Sigmoid colon (tissue), 7 donors: ENCODE results near the gene ITLN1. TPM values are rescaled to one million over a fixed set of nuclear protein-coding genes. Genes with fewer than 3 reads are reported as not detected.
"Not testable (repeated sequence)": the region's sequence is repeated elsewhere in the genome, so short reads cannot be mapped to it uniquely, and the experiment has no call there.

Source experiments
- DNase-seq: peaks from one replicate; pipeline ENCODE4 v3.0.0-alpha.2; 2019
- H3K27ac ChIP-seq, 4 donors: fragments of 200-600 bp; sonication (generic); one replicate each; pipeline ENCODE4 v1.5.1; 2016 to 2019; ENCODE audit warnings: mild to moderate bottlenecking in 1 of 4
- H3K27me3 ChIP-seq, 3 donors: fragments of 200-600 bp; sonication (generic); one replicate each; pipeline ENCODE4 v1.5.1; 2019; ENCODE audit warnings: mild to moderate bottlenecking in 1 of 3
- H3K36me3 ChIP-seq, 4 donors: fragments of 200-600 bp; sonication (generic); one replicate each; pipeline ENCODE4 v1.5.1; 2016 to 2019
- H3K4me1 ChIP-seq, 4 donors: fragments of 200-600 bp; sonication (generic); one replicate each; pipeline ENCODE4 v1.5.1; 2017 to 2019
- H3K4me3 ChIP-seq, 4 donors: fragments of 200-600 bp; sonication (generic); one replicate each; pipeline ENCODE4 v1.5.1; 2017 to 2019; ENCODE audit warnings: mild to moderate bottlenecking in 2 of 4, moderate library complexity in 1 of 4
- H3K9me3 ChIP-seq, 4 donors: fragments of 200-600 bp in 3 of 4; sonication (generic) in 3 of 4; one replicate each; pipeline versions ENCODE4 v1.5.1 to v1.6.1; 2013 to 2019
- EP300 ChIP-seq, 4 donors: sonication (generic); formaldehyde crosslinking; IDR thresholded peaks; one replicate each; pipeline ENCODE4 v1.6.1; 2017; ENCODE audit warnings: antibody characterized with exemption in 4 of 4
- POLR2A ChIP-seq, 2 donors: fragments of 450-650 bp; IDR thresholded peaks; one replicate each; pipeline ENCODE4 v1.6.1; 2016; ENCODE audit warnings: antibody characterized with exemption in 2 of 2, mild to moderate bottlenecking in 2 of 2, moderate library complexity in 2 of 2
- POLR2AphosphoS5 ChIP-seq, 4 donors: sonication (generic); formaldehyde crosslinking; IDR thresholded peaks; one replicate each; pipeline ENCODE4 v1.6.1; 2017; ENCODE audit warnings: antibody characterized with exemption in 4 of 4
- WGBS, 2 donors: extraction: QIAGEN DNeasy Blood & Tissue Kit; methylation state at CpG; one replicate each; pipeline ENCODE4 v1.1.7; 2013; 5-methylcytosine and 5-hydroxymethylcytosine counted together
- intact Hi-C: fragments of 100-400 bp; cut with DNase I; formaldehyde crosslinking; loops from one replicate; pipeline ENCODE4 v1.15.1; 2023
- polyA plus RNA-seq, 3 donors: library from polyadenylated mRNA; stranded (reverse); fragments of 200-250 nt; gene quantifications; one replicate each; pipeline ENCODE4 v1.2.3, GENCODE V29; 2013
- total RNA-seq, 4 donors: library from RNA; depleted of rRNA; stranded (reverse); fragments of >200 nt; gene quantifications; one replicate each; pipeline ENCODE4 v1.1.0, GENCODE V29; 2016
- TF ChIP-seq, protein P1 (sequence below), 4 experiments: fragments of 450-650 bp in 3 of 4; fragments of 200-600 bp in 1 of 4; IDR thresholded peaks; one replicate each; pipeline ENCODE4 v1.5.1; 2016 to 2019; ENCODE audit warnings: antibody characterized with exemption in 4 of 4, mild to moderate bottlenecking in 3 of 4, moderate library complexity in 2 of 4
- donor health status: healthy with polysubstance abuse.
- donor health status: Bipolar disorder and iron deficiency.
- donor health status: healthy.

Gene ITLN1
- total and polyA plus RNA-seq, 7 donors, result 0.66 to 478 (median 175) TPM; not detected in 2

- TF ChIP-seq, protein P1, sequence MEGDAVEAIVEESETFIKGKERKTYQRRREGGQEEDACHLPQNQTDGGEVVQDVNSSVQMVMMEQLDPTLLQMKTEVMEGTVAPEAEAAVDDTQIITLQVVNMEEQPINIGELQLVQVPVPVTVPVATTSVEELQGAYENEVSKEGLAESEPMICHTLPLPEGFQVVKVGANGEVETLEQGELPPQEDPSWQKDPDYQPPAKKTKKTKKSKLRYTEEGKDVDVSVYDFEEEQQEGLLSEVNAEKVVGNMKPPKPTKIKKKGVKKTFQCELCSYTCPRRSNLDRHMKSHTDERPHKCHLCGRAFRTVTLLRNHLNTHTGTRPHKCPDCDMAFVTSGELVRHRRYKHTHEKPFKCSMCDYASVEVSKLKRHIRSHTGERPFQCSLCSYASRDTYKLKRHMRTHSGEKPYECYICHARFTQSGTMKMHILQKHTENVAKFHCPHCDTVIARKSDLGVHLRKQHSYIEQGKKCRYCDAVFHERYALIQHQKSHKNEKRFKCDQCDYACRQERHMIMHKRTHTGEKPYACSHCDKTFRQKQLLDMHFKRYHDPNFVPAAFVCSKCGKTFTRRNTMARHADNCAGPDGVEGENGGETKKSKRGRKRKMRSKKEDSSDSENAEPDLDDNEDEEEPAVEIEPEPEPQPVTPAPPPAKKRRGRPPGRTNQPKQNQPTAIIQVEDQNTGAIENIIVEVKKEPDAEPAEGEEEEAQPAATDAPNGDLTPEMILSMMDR (IDR thresholded peaks at IDR 0.05), result no peak
- TF ChIP-seq POLR2AphosphoS5 (IDR thresholded peaks at IDR 0.05), result no peak
- TF ChIP-seq EP300 (IDR thresholded peaks at IDR 0.05), result no peak
- TF ChIP-seq POLR2A (IDR thresholded peaks at IDR 0.05), result no peak
- DNase-seq, result no peak
- H3K27ac ChIP-seq, result no peak overlapping the region
- no peaks in the 10 kb centered on the region for H3K36me3 ChIP-seq
- no peak overlapping the region for H3K4me3 ChIP-seq
- no peaks in the 10 kb centered on the region for H3K27me3 ChIP-seq
- H3K4me1 ChIP-seq, result no peaks in the 10 kb centered on the region
- no peaks in the 10 kb centered on the region for H3K9me3 ChIP-seq
- intact Hi-C loops, result no loop called here
- 69 to 77% methylated on average over 3 of the region's 3 CpGs for WGBS, 2 donors
Observed at GRCh38 chr1:160874935-160875334, 10.0 kb downstream of the ITLN1 start.

DNA sequence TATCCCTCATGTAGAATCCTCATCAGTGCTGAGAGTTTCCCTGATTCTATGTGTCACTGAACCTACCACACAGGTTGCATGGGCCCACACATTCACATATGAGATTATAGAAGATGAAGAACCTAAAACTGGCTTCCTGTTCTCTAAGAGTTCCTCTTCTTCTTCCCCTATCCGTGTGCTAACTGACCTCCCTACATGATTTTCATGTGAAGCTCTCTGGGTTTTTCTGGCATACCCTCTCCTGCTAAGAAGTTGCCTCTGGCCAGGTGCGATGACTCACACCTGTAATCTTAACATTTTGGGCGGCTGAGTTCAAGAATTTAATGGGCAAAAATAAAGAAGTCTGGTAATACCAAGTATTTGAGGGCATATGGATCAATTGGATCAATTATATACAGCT, 16.8 kb downstream of the ITLN1 start:
- TF ChIP-seq, protein P1 (IDR thresholded peaks at IDR 0.05), result no peak
- TF ChIP-seq POLR2AphosphoS5 (IDR thresholded peaks at IDR 0.05), result no peak
- no peak for TF ChIP-seq EP300 (IDR thresholded peaks at IDR 0.05)
- TF ChIP-seq POLR2A (IDR thresholded peaks at IDR 0.05), result no peak
- H3K27ac ChIP-seq, result no peak overlapping the region
- no peak overlapping the region for H3K4me3 ChIP-seq
- 77 to 86% methylated on average over 3 of the region's 3 CpGs for WGBS, 2 donors
- no peaks in the 10 kb centered on the region for H3K9me3 ChIP-seq
- no peaks in the 10 kb centered on the region for H3K4me1 ChIP-seq
- no peak for DNase-seq
- no peaks in the 10 kb centered on the region for H3K27me3 ChIP-seq
- H3K36me3 ChIP-seq, result no peaks in the 10 kb centered on the region
- intact Hi-C loops, result no loop called here

DNA sequence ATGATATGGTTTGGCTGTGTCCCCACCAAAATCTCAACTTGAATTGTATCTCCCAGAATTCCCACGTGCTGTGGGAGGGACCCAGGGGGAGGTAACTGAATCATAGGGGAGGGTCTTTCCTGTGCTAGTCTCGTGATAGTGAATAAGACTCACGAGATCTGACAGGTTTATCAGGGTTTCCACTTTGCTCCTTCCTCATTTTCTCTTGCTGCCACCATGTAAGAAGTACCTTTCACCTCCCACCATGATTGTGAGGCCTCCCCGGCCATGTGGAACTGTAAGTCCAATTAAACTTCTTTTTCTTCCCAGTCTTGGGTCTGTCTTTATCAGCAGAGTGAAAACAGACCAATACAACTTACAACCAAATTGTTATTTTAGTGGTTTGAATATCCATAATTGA, 17.3 kb downstream of the ITLN1 start:
- H3K9me3 ChIP-seq, H3K36me3 ChIP-seq, H3K27me3 ChIP-seq, intact Hi-C loops, DNase-seq, H3K27ac ChIP-seq, H3K4me3 ChIP-seq, H3K4me1 ChIP-seq: not testable (repeated sequence)
- 65 to 73% methylated on average over 4 of the region's 4 CpGs for WGBS, 2 donors

- intact Hi-C loops, result no loop called here
- DNase-seq, result no peak
- Histone ChIP-seq H3K36me3 (no peaks in the 10 kb centered on the region), H3K27me3 (no peaks in the 10 kb centered on the region), H3K27ac (no peak overlapping the region), H3K4me1 (no peaks in the 10 kb centered on the region), H3K4me3 (no peak overlapping the region), H3K9me3 (no peaks in the 10 kb centered on the region)
- TF ChIP-seq POLR2A (IDR thresholded peaks at IDR 0.05) (no peak), EP300 (IDR thresholded peaks at IDR 0.05) (no peak), POLR2AphosphoS5 (IDR thresholded peaks at IDR 0.05) (no peak)
- TF ChIP-seq, protein P1 (IDR thresholded peaks at IDR 0.05), result no peak
- 73 to 79% methylated on average over 6 of the region's 6 CpGs for WGBS, 2 donors
Observed at GRCh38 chr1:160866695-160867260, 18.2 kb downstream of the ITLN1 start.

DNA sequence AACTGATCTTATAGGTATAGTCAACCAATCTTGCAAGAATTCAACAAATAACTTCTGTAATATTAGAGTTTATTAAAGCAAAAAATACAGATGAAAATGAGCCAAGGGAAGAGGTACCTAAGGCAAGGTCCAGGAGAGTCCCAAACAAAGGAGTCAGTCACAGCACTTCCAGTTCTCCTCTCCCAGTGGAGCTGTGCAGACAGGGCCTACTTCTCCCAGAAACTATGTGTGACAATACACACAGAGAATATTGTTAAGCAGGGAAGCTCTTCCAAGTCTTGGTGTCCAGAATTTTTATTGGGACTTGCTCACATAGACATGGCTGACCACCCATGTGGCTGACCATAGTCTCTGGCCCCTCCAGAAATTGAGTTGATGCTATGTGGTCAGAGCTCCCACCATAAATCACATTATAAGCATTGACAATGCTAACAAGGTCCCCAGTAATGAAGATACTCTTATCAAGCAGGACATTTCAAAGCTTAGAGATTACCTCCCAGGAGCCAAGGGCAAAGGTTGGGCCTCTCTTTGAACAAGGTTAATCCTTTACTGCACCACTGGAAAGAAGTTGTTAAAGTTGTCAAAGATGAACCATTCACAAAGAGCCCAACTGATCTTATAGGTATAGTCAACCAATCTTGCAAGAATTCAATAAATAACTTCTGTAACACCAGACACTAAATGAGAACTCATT, 18.8 kb downstream of the ITLN1 start:
- intact Hi-C loops, result no loop called here
- H3K4me3 ChIP-seq, result no peak overlapping the region
- no peak for DNase-seq
- H3K27me3 ChIP-seq, result no peaks in the 10 kb centered on the region
- TF ChIP-seq, protein P1 (IDR thresholded peaks at IDR 0.05), result no peak
- TF ChIP-seq EP300 (IDR thresholded peaks at IDR 0.05), result no peak
- no peak for TF ChIP-seq POLR2AphosphoS5 (IDR thresholded peaks at IDR 0.05)
- no peak for TF ChIP-seq POLR2A (IDR thresholded peaks at IDR 0.05)
- H3K36me3 ChIP-seq, result no peaks in the 10 kb centered on the region
- no peak overlapping the region for H3K27ac ChIP-seq
- no peaks in the 10 kb centered on the region for H3K9me3 ChIP-seq
- no peaks in the 10 kb centered on the region for H3K4me1 ChIP-seq
